WTC11 (cell line): Measurements from ENCODE around the gene RPS3. TPM values are rescaled to one million over a fixed set of nuclear protein-coding genes. Genes with fewer than 3 reads are reported as not detected.

Source experiments
- ATAC-seq: fragments of 200-7000 bp; cut with Tn5 transposase; 2 replicates; pipeline ENCODE4 v1.10.0; 2021; ENCODE audit warnings: mild to moderate bottlenecking, moderate library complexity
- CTCF ChIA-PET: fragments of 300-600 bp; sonication (Branson Sonifier 250); formaldehyde crosslinking; loops from one replicate; lab custom pipeline; 2021; ENCODE audit warnings: antibody characterized with exemption; lab: Charles Lee
- POLR2A ChIA-PET: fragments of 350-600 bp; sonication (Branson Sonifier 250); formaldehyde crosslinking; loops from one replicate; lab custom pipeline; 2021; ENCODE audit warnings: antibody characterized with exemption; lab: Charles Lee
- DNase-seq: peaks from one replicate; pipeline ENCODE4 v3.0.0; 2021; ENCODE audit warnings: low spot score
- H3K27ac Mint-ChIP-seq: 2 replicates; pipeline ENCODE4 v1.8.0; 2021; ENCODE audit warnings: mixed read lengths
- H3K27me3 Mint-ChIP-seq: 2 replicates; pipeline ENCODE4 v1.8.0; 2021; ENCODE audit warnings: low read depth, mild to moderate bottlenecking, moderate library complexity, mixed read lengths
- H3K36me3 Mint-ChIP-seq: 2 replicates; pipeline ENCODE4 v1.8.0; 2021; ENCODE audit warnings: mixed read lengths
- H3K4me1 Mint-ChIP-seq: 2 replicates; pipeline ENCODE4 v1.8.0; 2022; ENCODE audit warnings: mixed read lengths
- H3K4me3 Mint-ChIP-seq: 2 replicates; pipeline ENCODE4 v1.8.0; 2021; ENCODE audit warnings: mild to moderate bottlenecking, moderate library complexity, mixed read lengths
- H3K9me3 Mint-ChIP-seq: 2 replicates; pipeline ENCODE4 v1.8.0; 2021; ENCODE audit warnings: mixed read lengths
- CBFB ChIP-seq: sonication (generic); formaldehyde crosslinking; IDR thresholded peaks from 2 replicates; pipeline ENCODE4 v1.8.1; 2022; ENCODE audit warnings: mild to moderate bottlenecking, low read depth, missing genetic modification reagents
- ETV6 ChIP-seq: sonication (generic); formaldehyde crosslinking; IDR thresholded peaks from 2 replicates; pipeline ENCODE4 v1.8.1; 2022; ENCODE audit warnings: mild to moderate bottlenecking, missing genetic modification reagents
- FOXP1 ChIP-seq: sonication (generic); formaldehyde crosslinking; IDR thresholded peaks from 2 replicates; pipeline ENCODE4 v1.8.0; 2022; ENCODE audit warnings: missing genetic modification reagents, mild to moderate bottlenecking, moderate library complexity, borderline replicate concordance
- OVOL2 ChIP-seq: fragments of 250-450 bp; sonication (Bioruptor Pico); IDR thresholded peaks from 2 replicates; pipeline ENCODE4 v1.9.0; 2021; ENCODE audit warnings: mild to moderate bottlenecking, borderline replicate concordance
- SP1 ChIP-seq: sonication (generic); formaldehyde crosslinking; conservative IDR thresholded peaks from 2 replicates; pipeline ENCODE4 v1.8.1; 2022; ENCODE audit warnings: missing genetic modification reagents
- ZNF219 ChIP-seq: sonication (generic); formaldehyde crosslinking; IDR thresholded peaks from 2 replicates; pipeline ENCODE4 v1.8.0; 2023; ENCODE audit warnings: missing genetic modification reagents, mild to moderate bottlenecking, borderline replicate concordance
- ZNF396 ChIP-seq: fragments of 250-450 bp; sonication (Bioruptor Pico); IDR thresholded peaks from 2 replicates; pipeline ENCODE4 v1.8.0; 2021; ENCODE audit warnings: mild to moderate bottlenecking, moderate library complexity, borderline replicate concordance
- ZNF671 ChIP-seq: fragments of 250-450 bp; sonication (Bioruptor Pico); IDR thresholded peaks from 2 replicates; pipeline ENCODE4 v1.8.0; 2021; ENCODE audit warnings: mild to moderate bottlenecking
- total RNA-seq: library from RNA; stranded (reverse); gene quantifications from 3 replicates; pipeline ENCODE4 v1.2.3, GENCODE V29; 2021
- TF ChIP-seq, protein P1 (sequence below): sonication (generic); formaldehyde crosslinking; IDR thresholded peaks from 2 replicates; pipeline ENCODE4 v1.8.1; 2023; ENCODE audit warnings: mild to moderate bottlenecking, missing genetic modification reagents, moderate library complexity
- TF ChIP-seq, protein P2 (sequence below): fragments of 250-450 bp; sonication (Bioruptor Pico); IDR thresholded peaks from 2 replicates; pipeline ENCODE4 v1.9.0; 2021; ENCODE audit warnings: mild to moderate bottlenecking
- TF ChIP-seq, protein P3 (sequence below): fragments of 250-450 bp; sonication (Bioruptor Pico); IDR thresholded peaks from 2 replicates; pipeline ENCODE4 v1.9.0; 2021; ENCODE audit warnings: mild to moderate bottlenecking
- TF ChIP-seq, protein P4 (sequence below): sonication (generic); formaldehyde crosslinking; IDR thresholded peaks from 2 replicates; pipeline ENCODE4 v1.8.0; 2023; ENCODE audit warnings: mild to moderate bottlenecking, missing genetic modification reagents
- TF ChIP-seq, protein P5 (sequence below): fragments of 250-450 bp; sonication (Bioruptor Pico); IDR thresholded peaks from 2 replicates; pipeline ENCODE4 v1.9.0; 2021; ENCODE audit warnings: mild to moderate bottlenecking, borderline replicate concordance
- TF ChIP-seq, protein P6 (sequence below): sonication (generic); formaldehyde crosslinking; IDR thresholded peaks from 2 replicates; pipeline ENCODE4 v1.8.0; 2022; ENCODE audit warnings: mild to moderate bottlenecking, missing genetic modification reagents
- TF ChIP-seq, protein P7 (sequence below): sonication (generic); formaldehyde crosslinking; conservative IDR thresholded peaks from 2 replicates; pipeline ENCODE4 v1.8.1; 2023; ENCODE audit warnings: mild to moderate bottlenecking, low read depth, missing genetic modification reagents, moderate library complexity

RPS3 gene
- total RNA-seq, 1 experiment from 2014 or later, result 3,967 TPM

DNA sequence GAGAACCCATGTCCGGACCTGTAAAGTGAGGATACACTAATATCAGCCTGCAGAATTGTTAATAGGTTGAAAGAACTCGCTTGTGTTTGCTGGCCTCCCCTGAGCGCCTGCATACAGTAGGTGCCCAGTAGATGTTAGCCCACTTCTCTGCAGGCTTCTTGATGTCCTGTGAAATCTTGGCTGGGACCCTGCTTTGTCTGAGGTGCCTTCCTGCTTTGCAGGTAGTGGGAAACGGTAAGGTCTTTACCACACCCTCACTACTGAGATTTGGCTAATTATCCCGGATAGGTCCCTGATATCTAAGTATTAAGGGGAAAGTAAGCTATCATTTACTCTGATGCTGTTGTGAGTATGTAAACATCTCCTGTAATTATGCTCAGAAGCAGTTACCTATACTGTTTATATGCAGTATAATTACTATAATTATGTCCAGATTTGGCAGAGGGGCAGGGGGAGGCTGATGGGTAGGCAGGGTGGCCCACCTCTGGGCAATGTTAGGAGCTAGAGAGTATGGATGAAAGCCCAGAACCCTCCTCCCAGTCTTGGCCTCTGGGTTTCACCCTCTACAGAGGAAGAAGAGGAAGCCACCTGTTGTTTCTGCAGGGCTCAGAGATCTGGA is 46.6 kb upstream of the RPS3 start:
- Mint-ChIP-seq H3K36me3 (peaks cover 5% of the 10 kb centered on the region; the same call in 1 of the 2 replicates), H3K4me3 (peak overlapping the region; percentile 73), H3K27me3 (peaks cover 8% of the 10 kb centered on the region), H3K27ac (peak overlapping the region; percentile 30), H3K9me3 (no peaks in the 10 kb centered on the region), H3K4me1 (peaks cover 51% of the 10 kb centered on the region)
- TF ChIP-seq, protein P1, sequence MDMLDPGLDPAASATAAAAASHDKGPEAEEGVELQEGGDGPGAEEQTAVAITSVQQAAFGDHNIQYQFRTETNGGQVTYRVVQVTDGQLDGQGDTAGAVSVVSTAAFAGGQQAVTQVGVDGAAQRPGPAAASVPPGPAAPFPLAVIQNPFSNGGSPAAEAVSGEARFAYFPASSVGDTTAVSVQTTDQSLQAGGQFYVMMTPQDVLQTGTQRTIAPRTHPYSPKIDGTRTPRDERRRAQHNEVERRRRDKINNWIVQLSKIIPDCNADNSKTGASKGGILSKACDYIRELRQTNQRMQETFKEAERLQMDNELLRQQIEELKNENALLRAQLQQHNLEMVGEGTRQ (CRISPR knock-in tag), result no peak
- TF ChIP-seq ZNF671 (CRISPR knock-in tag), result no peak
- TF ChIP-seq, protein P2, sequence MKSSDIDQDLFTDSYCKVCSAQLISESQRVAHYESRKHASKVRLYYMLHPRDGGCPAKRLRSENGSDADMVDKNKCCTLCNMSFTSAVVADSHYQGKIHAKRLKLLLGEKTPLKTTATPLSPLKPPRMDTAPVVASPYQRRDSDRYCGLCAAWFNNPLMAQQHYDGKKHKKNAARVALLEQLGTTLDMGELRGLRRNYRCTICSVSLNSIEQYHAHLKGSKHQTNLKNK (CRISPR knock-in tag), result no peak
- POLR2A ChIA-PET, result interaction anchor here (0.9 to 1.1 kb wide), 2 partner anchors 12 to 72 kb away, joined by 3 to 4 read pairs; no protein-coding TSS in a partner anchor
- DNase-seq, result no peak
- CTCF ChIA-PET, result interaction anchor here (0.7 to 6.9 kb wide), 13 partner anchors 10 to 245 kb away, joined by 3 to 34 read pairs (median 5); no protein-coding TSS in a partner anchor
- ATAC-seq, result no peak

DNA sequence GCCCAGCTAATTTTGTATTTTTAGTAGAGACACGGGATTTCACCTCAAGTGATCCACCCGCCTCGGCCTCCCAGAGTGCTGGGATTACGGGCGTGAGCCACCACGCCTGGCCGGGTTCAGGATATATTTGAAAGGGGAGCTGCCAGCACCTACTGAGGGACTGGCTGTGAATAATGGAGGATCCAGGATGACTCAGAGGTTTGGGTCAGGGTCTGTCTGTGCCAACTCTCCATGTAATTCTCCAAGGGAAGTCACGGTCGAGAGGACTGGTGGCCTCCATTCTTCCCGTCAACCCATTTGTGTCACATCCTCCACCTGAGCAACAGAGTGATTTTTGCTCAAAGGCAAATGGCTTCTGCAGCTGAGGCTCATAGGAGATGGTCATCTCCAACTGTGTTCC is 44.3 kb upstream of the RPS3 start:
- H3K27me3 Mint-ChIP-seq, result peaks cover 8% of the 10 kb centered on the region
- no peak for ATAC-seq
- TF ChIP-seq, protein P3, sequence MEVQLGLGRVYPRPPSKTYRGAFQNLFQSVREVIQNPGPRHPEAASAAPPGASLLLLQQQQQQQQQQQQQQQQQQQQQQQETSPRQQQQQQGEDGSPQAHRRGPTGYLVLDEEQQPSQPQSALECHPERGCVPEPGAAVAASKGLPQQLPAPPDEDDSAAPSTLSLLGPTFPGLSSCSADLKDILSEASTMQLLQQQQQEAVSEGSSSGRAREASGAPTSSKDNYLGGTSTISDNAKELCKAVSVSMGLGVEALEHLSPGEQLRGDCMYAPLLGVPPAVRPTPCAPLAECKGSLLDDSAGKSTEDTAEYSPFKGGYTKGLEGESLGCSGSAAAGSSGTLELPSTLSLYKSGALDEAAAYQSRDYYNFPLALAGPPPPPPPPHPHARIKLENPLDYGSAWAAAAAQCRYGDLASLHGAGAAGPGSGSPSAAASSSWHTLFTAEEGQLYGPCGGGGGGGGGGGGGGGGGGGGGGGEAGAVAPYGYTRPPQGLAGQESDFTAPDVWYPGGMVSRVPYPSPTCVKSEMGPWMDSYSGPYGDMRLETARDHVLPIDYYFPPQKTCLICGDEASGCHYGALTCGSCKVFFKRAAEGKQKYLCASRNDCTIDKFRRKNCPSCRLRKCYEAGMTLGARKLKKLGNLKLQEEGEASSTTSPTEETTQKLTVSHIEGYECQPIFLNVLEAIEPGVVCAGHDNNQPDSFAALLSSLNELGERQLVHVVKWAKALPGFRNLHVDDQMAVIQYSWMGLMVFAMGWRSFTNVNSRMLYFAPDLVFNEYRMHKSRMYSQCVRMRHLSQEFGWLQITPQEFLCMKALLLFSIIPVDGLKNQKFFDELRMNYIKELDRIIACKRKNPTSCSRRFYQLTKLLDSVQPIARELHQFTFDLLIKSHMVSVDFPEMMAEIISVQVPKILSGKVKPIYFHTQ (CRISPR knock-in tag), result no peak
- TF ChIP-seq, protein P4, sequence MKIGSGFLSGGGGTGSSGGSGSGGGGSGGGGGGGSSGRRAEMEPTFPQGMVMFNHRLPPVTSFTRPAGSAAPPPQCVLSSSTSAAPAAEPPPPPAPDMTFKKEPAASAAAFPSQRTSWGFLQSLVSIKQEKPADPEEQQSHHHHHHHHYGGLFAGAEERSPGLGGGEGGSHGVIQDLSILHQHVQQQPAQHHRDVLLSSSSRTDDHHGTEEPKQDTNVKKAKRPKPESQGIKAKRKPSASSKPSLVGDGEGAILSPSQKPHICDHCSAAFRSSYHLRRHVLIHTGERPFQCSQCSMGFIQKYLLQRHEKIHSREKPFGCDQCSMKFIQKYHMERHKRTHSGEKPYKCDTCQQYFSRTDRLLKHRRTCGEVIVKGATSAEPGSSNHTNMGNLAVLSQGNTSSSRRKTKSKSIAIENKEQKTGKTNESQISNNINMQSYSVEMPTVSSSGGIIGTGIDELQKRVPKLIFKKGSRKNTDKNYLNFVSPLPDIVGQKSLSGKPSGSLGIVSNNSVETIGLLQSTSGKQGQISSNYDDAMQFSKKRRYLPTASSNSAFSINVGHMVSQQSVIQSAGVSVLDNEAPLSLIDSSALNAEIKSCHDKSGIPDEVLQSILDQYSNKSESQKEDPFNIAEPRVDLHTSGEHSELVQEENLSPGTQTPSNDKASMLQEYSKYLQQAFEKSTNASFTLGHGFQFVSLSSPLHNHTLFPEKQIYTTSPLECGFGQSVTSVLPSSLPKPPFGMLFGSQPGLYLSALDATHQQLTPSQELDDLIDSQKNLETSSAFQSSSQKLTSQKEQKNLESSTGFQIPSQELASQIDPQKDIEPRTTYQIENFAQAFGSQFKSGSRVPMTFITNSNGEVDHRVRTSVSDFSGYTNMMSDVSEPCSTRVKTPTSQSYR (CRISPR knock-in tag), result no peak
- TF ChIP-seq, protein P5, sequence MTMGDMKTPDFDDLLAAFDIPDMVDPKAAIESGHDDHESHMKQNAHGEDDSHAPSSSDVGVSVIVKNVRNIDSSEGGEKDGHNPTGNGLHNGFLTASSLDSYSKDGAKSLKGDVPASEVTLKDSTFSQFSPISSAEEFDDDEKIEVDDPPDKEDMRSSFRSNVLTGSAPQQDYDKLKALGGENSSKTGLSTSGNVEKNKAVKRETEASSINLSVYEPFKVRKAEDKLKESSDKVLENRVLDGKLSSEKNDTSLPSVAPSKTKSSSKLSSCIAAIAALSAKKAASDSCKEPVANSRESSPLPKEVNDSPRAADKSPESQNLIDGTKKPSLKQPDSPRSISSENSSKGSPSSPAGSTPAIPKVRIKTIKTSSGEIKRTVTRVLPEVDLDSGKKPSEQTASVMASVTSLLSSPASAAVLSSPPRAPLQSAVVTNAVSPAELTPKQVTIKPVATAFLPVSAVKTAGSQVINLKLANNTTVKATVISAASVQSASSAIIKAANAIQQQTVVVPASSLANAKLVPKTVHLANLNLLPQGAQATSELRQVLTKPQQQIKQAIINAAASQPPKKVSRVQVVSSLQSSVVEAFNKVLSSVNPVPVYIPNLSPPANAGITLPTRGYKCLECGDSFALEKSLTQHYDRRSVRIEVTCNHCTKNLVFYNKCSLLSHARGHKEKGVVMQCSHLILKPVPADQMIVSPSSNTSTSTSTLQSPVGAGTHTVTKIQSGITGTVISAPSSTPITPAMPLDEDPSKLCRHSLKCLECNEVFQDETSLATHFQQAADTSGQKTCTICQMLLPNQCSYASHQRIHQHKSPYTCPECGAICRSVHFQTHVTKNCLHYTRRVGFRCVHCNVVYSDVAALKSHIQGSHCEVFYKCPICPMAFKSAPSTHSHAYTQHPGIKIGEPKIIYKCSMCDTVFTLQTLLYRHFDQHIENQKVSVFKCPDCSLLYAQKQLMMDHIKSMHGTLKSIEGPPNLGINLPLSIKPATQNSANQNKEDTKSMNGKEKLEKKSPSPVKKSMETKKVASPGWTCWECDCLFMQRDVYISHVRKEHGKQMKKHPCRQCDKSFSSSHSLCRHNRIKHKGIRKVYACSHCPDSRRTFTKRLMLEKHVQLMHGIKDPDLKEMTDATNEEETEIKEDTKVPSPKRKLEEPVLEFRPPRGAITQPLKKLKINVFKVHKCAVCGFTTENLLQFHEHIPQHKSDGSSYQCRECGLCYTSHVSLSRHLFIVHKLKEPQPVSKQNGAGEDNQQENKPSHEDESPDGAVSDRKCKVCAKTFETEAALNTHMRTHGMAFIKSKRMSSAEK, result no peak
- TF ChIP-seq FOXP1 (CRISPR knock-in tag) (no peak), ZNF219 (no peak), ETV6 (no peak), SP1 (no peak), OVOL2 (no peak), ZNF396 (CRISPR knock-in tag) (no peak), CBFB (CRISPR knock-in tag) (no peak)
- TF ChIP-seq, protein P6, sequence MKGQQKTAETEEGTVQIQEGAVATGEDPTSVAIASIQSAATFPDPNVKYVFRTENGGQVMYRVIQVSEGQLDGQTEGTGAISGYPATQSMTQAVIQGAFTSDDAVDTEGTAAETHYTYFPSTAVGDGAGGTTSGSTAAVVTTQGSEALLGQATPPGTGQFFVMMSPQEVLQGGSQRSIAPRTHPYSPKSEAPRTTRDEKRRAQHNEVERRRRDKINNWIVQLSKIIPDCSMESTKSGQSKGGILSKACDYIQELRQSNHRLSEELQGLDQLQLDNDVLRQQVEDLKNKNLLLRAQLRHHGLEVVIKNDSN (CRISPR knock-in tag), result no peak
- TF ChIP-seq, protein P7, sequence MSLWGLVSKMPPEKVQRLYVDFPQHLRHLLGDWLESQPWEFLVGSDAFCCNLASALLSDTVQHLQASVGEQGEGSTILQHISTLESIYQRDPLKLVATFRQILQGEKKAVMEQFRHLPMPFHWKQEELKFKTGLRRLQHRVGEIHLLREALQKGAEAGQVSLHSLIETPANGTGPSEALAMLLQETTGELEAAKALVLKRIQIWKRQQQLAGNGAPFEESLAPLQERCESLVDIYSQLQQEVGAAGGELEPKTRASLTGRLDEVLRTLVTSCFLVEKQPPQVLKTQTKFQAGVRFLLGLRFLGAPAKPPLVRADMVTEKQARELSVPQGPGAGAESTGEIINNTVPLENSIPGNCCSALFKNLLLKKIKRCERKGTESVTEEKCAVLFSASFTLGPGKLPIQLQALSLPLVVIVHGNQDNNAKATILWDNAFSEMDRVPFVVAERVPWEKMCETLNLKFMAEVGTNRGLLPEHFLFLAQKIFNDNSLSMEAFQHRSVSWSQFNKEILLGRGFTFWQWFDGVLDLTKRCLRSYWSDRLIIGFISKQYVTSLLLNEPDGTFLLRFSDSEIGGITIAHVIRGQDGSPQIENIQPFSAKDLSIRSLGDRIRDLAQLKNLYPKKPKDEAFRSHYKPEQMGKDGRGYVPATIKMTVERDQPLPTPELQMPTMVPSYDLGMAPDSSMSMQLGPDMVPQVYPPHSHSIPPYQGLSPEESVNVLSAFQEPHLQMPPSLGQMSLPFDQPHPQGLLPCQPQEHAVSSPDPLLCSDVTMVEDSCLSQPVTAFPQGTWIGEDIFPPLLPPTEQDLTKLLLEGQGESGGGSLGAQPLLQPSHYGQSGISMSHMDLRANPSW, result no peak
- TF ChIP-seq, all 79 proteins: peak for 0
- Mint-ChIP-seq H3K4me3 (no peak overlapping the region), H3K4me1 (peaks cover 27% of the 10 kb centered on the region), H3K27ac (no peak overlapping the region), H3K9me3 (no peaks in the 10 kb centered on the region), H3K36me3 (no peaks in the 10 kb centered on the region)
- CTCF ChIA-PET, result no interaction called here
- DNase-seq, result no peak
- POLR2A ChIA-PET, result no interaction called here
